Activated CD8-positive, alpha-beta memory T cell treated with anti-CD3 and anti-CD28 coated beads, Interleukin-2, amount 10 ng/mL, durations not matched to agents 7 days and 5 days (primary cell): ENCODE data around the gene PTGES3. TPM values are rescaled to one million over a fixed set of nuclear protein-coding genes. Genes with fewer than 3 reads are reported as not detected.
"Not testable (repeated sequence)": the region's sequence is repeated elsewhere in the genome, so short reads cannot be mapped to it uniquely, and the experiment has no call there.

Experiments used
- ATAC-seq: fragments of 150-1000 bp; cut with Tn5 transposase; one replicate; pipeline ENCODE4 v1.10.0; 2021; ENCODE audit warnings: moderate library complexity
- CTCF ChIA-PET: fragments of 350-600 bp; sonication (Branson Sonifier 250); formaldehyde crosslinking; loops from one replicate; lab custom pipeline; 2021; ENCODE audit warnings: antibody characterized with exemption; lab: Charles Lee
- DNase-seq: peaks from one replicate; pipeline ENCODE4 v3.0.0-alpha.2; 2020
- H3K27ac Mint-ChIP-seq: one replicate; pipeline ENCODE4 v1.8.0; 2021; ENCODE audit warnings: mild to moderate bottlenecking, mixed read lengths
- H3K27me3 Mint-ChIP-seq: one replicate; pipeline ENCODE4 v1.8.0; 2021; ENCODE audit warnings: mixed read lengths
- H3K36me3 Mint-ChIP-seq: one replicate; pipeline ENCODE4 v1.8.0; 2021; ENCODE audit warnings: mild to moderate bottlenecking, mixed read lengths
- H3K4me1 Mint-ChIP-seq: one replicate; pipeline ENCODE4 v1.8.0; 2021; ENCODE audit warnings: mixed read lengths
- H3K4me3 Mint-ChIP-seq: one replicate; pipeline ENCODE4 v1.8.0; 2021; ENCODE audit warnings: mild to moderate bottlenecking, moderate library complexity, mixed read lengths
- H3K9me3 Mint-ChIP-seq: one replicate; pipeline ENCODE4 v1.8.0; 2022; ENCODE audit warnings: low read depth, mixed read lengths
- total RNA-seq, 2 experiments: library from RNA; stranded (reverse); gene quantifications; one replicate each; pipeline ENCODE4 v1.2.3, GENCODE V29; 2021

Gene PTGES3
- total RNA-seq, 2 experiments from 2014 or later, result 241 to 268 TPM

DNA sequence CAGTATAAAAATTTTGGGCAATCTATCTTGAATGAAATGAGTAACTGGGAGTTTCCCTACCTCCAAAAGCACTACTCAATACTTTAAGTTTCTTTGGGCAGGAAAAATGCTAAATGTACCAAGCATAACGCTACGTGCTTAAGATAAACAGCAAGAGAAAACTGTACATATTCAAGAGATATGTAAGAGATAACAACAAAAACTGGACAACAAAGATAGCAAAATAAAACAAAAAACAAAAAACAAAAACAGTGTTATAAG lies 20.0 kb downstream of the PTGES3 start:
- Mint-ChIP-seq H3K4me1 (peaks cover 29% of the 10 kb centered on the region), H3K27ac (peak overlapping the region; percentile 7), H3K27me3 (no peaks in the 10 kb centered on the region), H3K36me3 (peaks cover 69% of the 10 kb centered on the region), H3K9me3 (no peaks in the 10 kb centered on the region), H3K4me3 (no peak overlapping the region)
- CTCF ChIA-PET, result interaction anchor here (0.6 to 1.6 kb wide), 3 partner anchors 10 to 521 kb away, joined by 3 to 7 read pairs (median 4); no protein-coding TSS in a partner anchor
- no peak for ATAC-seq
- no peak for DNase-seq

DNA sequence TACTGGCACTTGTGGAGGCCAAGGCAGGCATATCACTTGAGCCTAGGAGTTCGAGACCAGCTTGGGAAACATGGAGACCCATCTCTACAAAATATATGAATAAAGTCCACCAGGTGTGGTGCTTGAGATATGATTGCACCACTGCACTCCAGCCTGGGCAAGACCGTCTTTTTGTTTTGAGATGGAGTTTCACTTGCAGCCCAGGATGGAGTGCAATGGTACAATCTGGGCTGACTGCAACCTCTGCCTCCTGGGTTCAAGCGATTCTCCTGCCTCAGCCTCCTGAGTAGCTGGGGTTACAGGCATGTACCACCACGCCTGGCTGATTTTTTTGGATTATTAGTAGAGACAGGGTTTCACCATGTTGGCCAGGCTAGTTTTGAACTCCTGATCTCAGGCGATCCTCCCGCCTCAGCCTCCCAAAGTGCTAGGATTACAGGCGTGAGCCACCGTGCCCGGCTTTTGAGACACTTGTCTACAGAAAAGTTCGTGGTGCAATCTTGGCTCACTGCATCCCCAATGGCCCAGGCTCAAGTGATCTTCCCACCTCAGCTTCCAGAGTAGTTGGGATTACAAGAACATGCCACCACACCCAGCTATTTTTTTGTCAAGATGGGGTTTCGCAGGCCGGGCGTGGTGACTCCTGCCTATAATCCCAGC lies 26.0 kb downstream of the PTGES3 start:
- peaks cover 14% of the 10 kb centered on the region for H3K4me1 Mint-ChIP-seq
- no peaks in the 10 kb centered on the region for H3K27me3 Mint-ChIP-seq
- H3K27ac Mint-ChIP-seq, result no peak overlapping the region

GRCh38 chr12:56661560-56661959 lies 26.5 kb downstream of the PTGES3 start:
- CTCF ChIA-PET, result interaction anchor here (1.1 kb wide), 1 partner anchor 14 kb away, joined by 3 read pairs; no protein-coding TSS in a partner anchor
- no peaks in the 10 kb centered on the region for H3K27me3 Mint-ChIP-seq
- peaks cover 33% of the 10 kb centered on the region for H3K36me3 Mint-ChIP-seq
- no peaks in the 10 kb centered on the region for H3K9me3 Mint-ChIP-seq
- no peak overlapping the region for H3K27ac Mint-ChIP-seq
- H3K4me1 Mint-ChIP-seq, result peaks cover 14% of the 10 kb centered on the region
- DNase-seq (peak; percentile 39), ATAC-seq (no peak)
- no peak overlapping the region for H3K4me3 Mint-ChIP-seq

More for the DNA sequence above, 26.0 kb downstream of the PTGES3 start:
- H3K4me3 Mint-ChIP-seq, result no peak overlapping the region
- DNase-seq (peak; percentile 33), ATAC-seq (no peak)
- peaks cover 34% of the 10 kb centered on the region for H3K36me3 Mint-ChIP-seq
- H3K9me3 Mint-ChIP-seq, result no peaks in the 10 kb centered on the region
- CTCF ChIA-PET, result interaction anchor here (1.1 kb wide), 1 partner anchor 14 kb away, joined by 3 read pairs; no protein-coding TSS in a partner anchor

DNA sequence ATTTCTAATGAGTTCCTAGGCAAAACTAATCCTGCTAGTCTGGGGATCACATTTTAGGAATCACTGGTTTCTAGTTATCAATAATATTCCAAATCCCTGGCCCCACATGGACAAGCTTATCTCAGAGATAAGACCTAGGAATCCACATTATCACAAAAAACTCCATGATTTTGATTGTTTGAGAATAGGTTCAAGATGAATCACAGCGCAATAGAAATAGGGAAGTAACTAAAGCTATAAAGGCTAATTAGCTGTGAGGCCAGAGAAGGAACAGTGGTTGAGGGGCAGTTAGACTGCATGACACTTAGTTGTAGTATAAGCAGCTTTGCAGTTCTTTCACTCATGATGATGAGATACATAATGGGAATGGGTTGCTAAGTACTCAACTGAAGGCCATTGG lies 29.2 kb downstream of the PTGES3 start:
- CTCF ChIA-PET, result interaction anchor here (1.3 to 1.4 kb wide), 2 partner anchors 11 to 13 kb away, joined by 4 to 5 read pairs; no protein-coding TSS in a partner anchor
- peaks cover 12% of the 10 kb centered on the region for H3K4me1 Mint-ChIP-seq
- no peak overlapping the region for H3K4me3 Mint-ChIP-seq
- H3K27me3 Mint-ChIP-seq, result no peaks in the 10 kb centered on the region
- H3K27ac Mint-ChIP-seq, result no peak overlapping the region
- peaks cover 24% of the 10 kb centered on the region for H3K36me3 Mint-ChIP-seq
- H3K9me3 Mint-ChIP-seq, result peaks cover 3% of the 10 kb centered on the region
- no peak for DNase-seq
- no peak for ATAC-seq

DNA sequence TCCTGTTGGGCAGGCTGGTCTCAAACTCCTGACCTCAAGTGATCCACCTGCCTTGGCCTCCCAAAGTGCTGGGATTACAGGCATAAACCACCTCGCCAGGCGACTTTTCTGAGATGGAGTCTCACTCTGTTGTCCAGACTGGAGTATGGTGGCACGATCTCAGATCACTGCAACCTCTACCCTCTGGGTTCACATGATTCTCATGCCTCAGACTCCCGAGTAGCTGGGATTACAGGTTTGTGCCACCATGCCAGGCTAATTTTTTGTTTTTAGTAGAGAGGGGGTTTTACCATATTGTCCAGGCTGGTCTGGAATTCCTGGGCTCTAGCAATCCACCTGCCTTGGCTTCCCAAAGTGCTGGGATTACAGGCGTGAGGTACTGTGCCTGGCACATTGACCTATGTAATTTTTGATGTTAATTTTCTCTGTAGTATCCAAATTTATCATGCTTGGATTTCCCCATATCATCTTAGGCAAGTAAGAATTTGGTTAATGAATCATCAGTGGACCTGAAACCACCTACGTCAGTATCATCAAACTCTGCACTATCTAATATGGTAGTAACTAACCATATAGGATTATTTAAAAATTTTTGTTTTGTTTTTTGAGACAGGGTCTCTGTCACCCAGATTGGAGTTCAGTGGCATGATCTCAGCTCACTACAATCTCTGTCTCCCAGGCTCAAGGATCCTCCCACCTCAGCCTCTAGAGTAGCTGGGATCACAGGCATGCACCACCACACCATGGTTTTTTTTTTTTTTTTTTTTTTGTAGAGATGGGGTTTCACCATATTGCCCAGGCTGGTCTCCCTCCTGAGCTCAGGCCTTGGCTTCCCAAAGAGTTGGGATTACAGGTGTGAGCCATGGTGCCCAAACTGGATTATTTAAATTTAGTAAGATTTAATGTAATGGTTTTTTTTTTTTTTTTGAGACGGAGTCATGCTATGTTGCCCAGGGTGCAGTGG lies 30.4 kb downstream of the PTGES3 start:
- H3K4me1 Mint-ChIP-seq, result peaks cover 10% of the 10 kb centered on the region
- CTCF ChIA-PET, result interaction anchor here (0.7 to 1.4 kb wide), 2 partner anchors 13 to 145 kb away, joined by 3 to 5 read pairs; no protein-coding TSS in a partner anchor
- H3K4me3 Mint-ChIP-seq, result no peak overlapping the region
- peak overlapping the region; percentile 32 for H3K27ac Mint-ChIP-seq
- peaks cover 7% of the 10 kb centered on the region for H3K9me3 Mint-ChIP-seq
- peaks cover 23% of the 10 kb centered on the region for H3K36me3 Mint-ChIP-seq
- H3K27me3 Mint-ChIP-seq, result no peaks in the 10 kb centered on the region
- ATAC-seq (peak; percentile 73), DNase-seq (peak; percentile 33)

- H3K4me3 Mint-ChIP-seq, H3K27ac Mint-ChIP-seq, DNase-seq, CTCF ChIA-PET, ATAC-seq, H3K27me3 Mint-ChIP-seq, H3K9me3 Mint-ChIP-seq, H3K4me1 Mint-ChIP-seq: not testable (repeated sequence)
- peaks cover 22% of the 10 kb centered on the region for H3K36me3 Mint-ChIP-seq
Observed at GRCh38 chr12:56653781-56654180, 34.3 kb downstream of the PTGES3 start.

GRCh38 chr12:56648023-56648422 lies 40.1 kb downstream of the PTGES3 start:
- Mint-ChIP-seq H3K36me3 (peaks cover 32% of the 10 kb centered on the region), H3K4me1 (peaks cover 23% of the 10 kb centered on the region), H3K27ac (peak overlapping the region; percentile 59)
- not testable (repeated sequence) for DNase-seq, H3K9me3 Mint-ChIP-seq, H3K27me3 Mint-ChIP-seq, H3K4me3 Mint-ChIP-seq, ATAC-seq
- CTCF ChIA-PET, result interaction anchor here (1.3 to 5.8 kb wide), 2 partner anchors 12 to 19 kb away, joined by 3 to 54 read pairs; no protein-coding TSS in a partner anchor

- Mint-ChIP-seq H3K9me3 (no peaks in the 10 kb centered on the region), H3K4me3 (peak within 1 kb of the TSS; percentile 95), H3K27me3 (no peaks in the 10 kb centered on the region), H3K27ac (peak within 1 kb of the TSS; percentile 98), H3K36me3 (peaks cover 39% of the 10 kb centered on the region), H3K4me1 (peaks cover 35% of the 10 kb centered on the region)
- DNase-seq (peak; percentile 98), ATAC-seq (peak; percentile 99)
- CTCF ChIA-PET, result interaction anchor here (1.0 to 5.8 kb wide), 6 partner anchors 10 to 124 kb away, joined by 3 to 54 read pairs (median 6); partner anchors contain the start of genes BAZ2A and RBMS2
Observed at GRCh38 chr12:56645717-56646446, 42.2 kb downstream of the PTGES3 start, which contains the start of gene ATP5F1B. Gene ATP5F1B (minus strand): TSS chr12:56645984. CDS start chr12:56645963, 21 bp downstream.

- Mint-ChIP-seq H3K27ac (peak overlapping the region; percentile 98), H3K36me3 (peaks cover 43% of the 10 kb centered on the region), H3K4me3 (peak overlapping the region; percentile 95), H3K4me1 (peaks cover 35% of the 10 kb centered on the region), H3K27me3 (no peaks in the 10 kb centered on the region), H3K9me3 (no peaks in the 10 kb centered on the region)
- CTCF ChIA-PET, result interaction anchor here (1.0 to 5.8 kb wide), 4 partner anchors 10 to 123 kb away, joined by 3 to 54 read pairs (median 13); partner anchors contain the start of genes BAZ2A and RBMS2
- DNase-seq, result no peak
- no peak for ATAC-seq
Observed at GRCh38 chr12:56645201-56645716, 42.8 kb downstream of the PTGES3 start.

- Mint-ChIP-seq H3K4me1 (peaks cover 38% of the 10 kb centered on the region), H3K4me3 (peak overlapping the region; percentile 95), H3K36me3 (peaks cover 47% of the 10 kb centered on the region), H3K27ac (peak overlapping the region; percentile 98), H3K27me3 (no peaks in the 10 kb centered on the region), H3K9me3 (no peaks in the 10 kb centered on the region)
- ATAC-seq (no peak), DNase-seq (no peak)
- CTCF ChIA-PET, result interaction anchor here (2.4 to 5.8 kb wide), 3 partner anchors 9 to 40 kb away, joined by 8 to 54 read pairs (median 18); partner anchors contain the start of gene BAZ2A
Observed at GRCh38 chr12:56644654-56645053, 43.4 kb downstream of the PTGES3 start.

- Mint-ChIP-seq H3K27me3 (no peaks in the 10 kb centered on the region), H3K27ac (no peak overlapping the region), H3K9me3 (no peaks in the 10 kb centered on the region), H3K4me1 (peaks cover 58% of the 10 kb centered on the region), H3K4me3 (no peak overlapping the region), H3K36me3 (peaks cover 65% of the 10 kb centered on the region)
- CTCF ChIA-PET, result no interaction called here
- no peak for ATAC-seq
- DNase-seq, result no peak
Observed at GRCh38 chr12:56641219-56641618, 46.9 kb downstream of the PTGES3 start.

GRCh38 chr12:56637621-56638020 lies 50.5 kb downstream of the PTGES3 start:
- Mint-ChIP-seq H3K27ac (peak overlapping the region; percentile 87), H3K4me1 (peaks cover 55% of the 10 kb centered on the region), H3K9me3 (no peaks in the 10 kb centered on the region), H3K4me3 (no peak overlapping the region), H3K36me3 (peaks cover 35% of the 10 kb centered on the region), H3K27me3 (no peaks in the 10 kb centered on the region)
- CTCF ChIA-PET, result interaction anchor here (2.1 to 4.4 kb wide), 2 partner anchors 10 to 35 kb away, joined by 6 to 54 read pairs; partner anchors contain the start of gene ATP5F1B
- no peak for DNase-seq
- no peak for ATAC-seq
